Measurements from ENCODE around the gene PLSCR4.

DNA sequence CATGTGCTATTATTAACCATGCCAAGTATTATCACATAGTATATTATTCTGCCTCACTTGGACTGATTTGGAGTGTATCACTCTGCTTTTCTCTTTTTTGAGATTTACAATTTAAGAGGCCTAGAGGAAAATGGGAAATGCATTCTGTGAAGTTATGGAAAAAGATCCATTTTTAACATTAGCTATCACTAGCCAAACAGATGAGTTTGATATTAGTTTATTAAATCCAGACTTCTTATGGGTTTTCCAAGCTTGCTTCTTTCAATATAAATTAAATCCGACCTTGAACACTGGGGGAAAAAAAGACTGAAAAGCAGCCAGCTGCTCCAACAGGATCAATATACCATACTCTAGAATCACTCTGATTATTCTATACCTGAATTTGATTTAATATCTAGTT, 59.9 kb downstream of the PLSCR4 start:
- TF ChIP-seq POLR2A (IDR thresholded peaks at IDR 0.05) (no peak), CTCF (IDR thresholded peaks at IDR 0.05) (no peak)
